WTC11 (cell line): ENCODE measurements around the gene MATR3.

ENCODE experiments used
- CREB1 ChIP-seq: sonication (generic); formaldehyde crosslinking; IDR thresholded peaks from 2 replicates; pipeline ENCODE4 v1.8.0; 2023; ENCODE audit warnings: mild to moderate bottlenecking, missing genetic modification reagents
- CREM ChIP-seq: sonication (generic); formaldehyde crosslinking; IDR thresholded peaks from 2 replicates; pipeline ENCODE4 v1.8.1; 2022; ENCODE audit warnings: mild to moderate bottlenecking, missing genetic modification reagents, moderate library complexity
- JUN ChIP-seq: sonication (generic); formaldehyde crosslinking; IDR thresholded peaks from 2 replicates; pipeline ENCODE4 v1.8.0; 2023; ENCODE audit warnings: mild to moderate bottlenecking, missing genetic modification reagents
- NFATC4 ChIP-seq: fragments of 250-450 bp; sonication (Bioruptor Pico); IDR thresholded peaks from 2 replicates; pipeline ENCODE4 v1.9.0; 2021; ENCODE audit warnings: mild to moderate bottlenecking
- TF ChIP-seq, protein P1 (sequence below): fragments of 200-600 bp; IDR thresholded peaks from 2 replicates; pipeline ENCODE4 v1.8.0; 2022; ENCODE audit warnings: antibody characterized with exemption
- TF ChIP-seq, protein P2 (sequence below): fragments of 250-450 bp; sonication (Bioruptor Pico); IDR thresholded peaks from 2 replicates; pipeline ENCODE4 v1.9.0; 2021; ENCODE audit warnings: mild to moderate bottlenecking
- TF ChIP-seq, protein P3 (sequence below): fragments of 250-450 bp; sonication (Bioruptor Pico); conservative IDR thresholded peaks from 2 replicates; pipeline ENCODE4 v1.9.0; 2021; ENCODE audit warnings: mild to moderate bottlenecking
- TF ChIP-seq, protein P4 (sequence below): sonication (generic); formaldehyde crosslinking; IDR thresholded peaks from 2 replicates; pipeline ENCODE4 v1.8.1; 2022; ENCODE audit warnings: low read depth, missing genetic modification reagents, borderline replicate concordance
- TF ChIP-seq, protein P5 (sequence below): sonication (generic); formaldehyde crosslinking; IDR thresholded peaks from 2 replicates; pipeline ENCODE4 v1.8.1; 2023; ENCODE audit warnings: mild to moderate bottlenecking, missing genetic modification reagents, moderate library complexity

DNA sequence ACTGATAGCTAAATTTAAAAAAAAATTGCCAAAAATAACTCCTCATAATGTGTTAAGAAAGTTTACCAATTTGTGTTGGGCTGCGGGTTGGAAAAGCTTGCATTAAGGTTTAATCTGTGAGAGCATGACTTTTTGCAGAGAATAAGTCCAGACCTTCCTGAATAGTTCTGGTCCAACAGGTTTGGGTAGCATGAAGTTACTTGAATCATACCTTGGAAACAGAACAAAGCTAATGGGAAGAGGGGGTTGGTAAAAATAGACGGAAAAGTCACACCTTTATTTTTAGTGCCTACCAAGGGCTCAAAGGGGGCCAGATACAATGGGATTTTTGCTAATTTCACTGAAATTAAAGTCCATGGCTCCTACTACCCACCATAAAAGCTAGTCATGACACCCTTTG lies 17.1 kb upstream of the MATR3 start:
- TF ChIP-seq, protein P1, sequence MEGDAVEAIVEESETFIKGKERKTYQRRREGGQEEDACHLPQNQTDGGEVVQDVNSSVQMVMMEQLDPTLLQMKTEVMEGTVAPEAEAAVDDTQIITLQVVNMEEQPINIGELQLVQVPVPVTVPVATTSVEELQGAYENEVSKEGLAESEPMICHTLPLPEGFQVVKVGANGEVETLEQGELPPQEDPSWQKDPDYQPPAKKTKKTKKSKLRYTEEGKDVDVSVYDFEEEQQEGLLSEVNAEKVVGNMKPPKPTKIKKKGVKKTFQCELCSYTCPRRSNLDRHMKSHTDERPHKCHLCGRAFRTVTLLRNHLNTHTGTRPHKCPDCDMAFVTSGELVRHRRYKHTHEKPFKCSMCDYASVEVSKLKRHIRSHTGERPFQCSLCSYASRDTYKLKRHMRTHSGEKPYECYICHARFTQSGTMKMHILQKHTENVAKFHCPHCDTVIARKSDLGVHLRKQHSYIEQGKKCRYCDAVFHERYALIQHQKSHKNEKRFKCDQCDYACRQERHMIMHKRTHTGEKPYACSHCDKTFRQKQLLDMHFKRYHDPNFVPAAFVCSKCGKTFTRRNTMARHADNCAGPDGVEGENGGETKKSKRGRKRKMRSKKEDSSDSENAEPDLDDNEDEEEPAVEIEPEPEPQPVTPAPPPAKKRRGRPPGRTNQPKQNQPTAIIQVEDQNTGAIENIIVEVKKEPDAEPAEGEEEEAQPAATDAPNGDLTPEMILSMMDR, result no peak
- TF ChIP-seq CREB1 (no peak), CREM (no peak), JUN (CRISPR knock-in tag) (no peak), NFATC4 (no peak)
- TF ChIP-seq, protein P2, sequence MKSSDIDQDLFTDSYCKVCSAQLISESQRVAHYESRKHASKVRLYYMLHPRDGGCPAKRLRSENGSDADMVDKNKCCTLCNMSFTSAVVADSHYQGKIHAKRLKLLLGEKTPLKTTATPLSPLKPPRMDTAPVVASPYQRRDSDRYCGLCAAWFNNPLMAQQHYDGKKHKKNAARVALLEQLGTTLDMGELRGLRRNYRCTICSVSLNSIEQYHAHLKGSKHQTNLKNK (CRISPR knock-in tag), result no peak
- TF ChIP-seq, protein P3, sequence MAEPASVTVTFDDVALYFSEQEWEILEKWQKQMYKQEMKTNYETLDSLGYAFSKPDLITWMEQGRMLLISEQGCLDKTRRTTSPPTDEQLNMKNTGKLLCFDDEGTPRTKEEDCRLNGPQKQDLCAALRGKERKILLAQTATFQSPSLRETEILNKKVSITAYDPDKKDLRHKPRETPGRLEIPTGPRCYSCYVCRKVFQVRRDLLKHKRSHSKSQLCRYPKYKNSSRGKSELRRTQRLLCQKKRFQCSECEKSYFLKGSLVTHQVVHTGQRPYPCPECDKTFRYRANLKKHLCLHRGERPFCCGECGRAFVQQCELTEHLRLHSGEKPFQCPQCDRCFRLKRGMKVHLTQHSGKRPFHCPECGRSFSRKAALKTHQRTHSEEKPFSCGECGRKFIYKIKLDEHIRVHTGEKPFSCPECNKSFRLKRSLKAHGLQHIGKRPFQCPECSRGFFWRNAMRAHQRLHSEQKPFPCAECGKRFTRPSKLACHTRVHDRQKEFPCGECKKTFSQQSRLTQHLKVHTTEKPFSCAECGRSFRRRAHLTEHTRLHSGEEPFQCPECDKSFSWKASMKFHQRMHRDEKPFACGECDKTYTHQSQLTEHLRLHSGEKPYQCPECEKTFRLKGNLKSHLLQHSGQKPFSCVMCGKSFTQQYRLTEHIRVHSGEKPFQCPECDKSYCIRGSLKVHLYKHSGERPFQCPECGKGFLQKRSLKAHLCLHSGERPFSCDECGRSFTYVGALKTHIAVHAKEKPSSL (CRISPR knock-in tag), result no peak
- TF ChIP-seq, protein P4, sequence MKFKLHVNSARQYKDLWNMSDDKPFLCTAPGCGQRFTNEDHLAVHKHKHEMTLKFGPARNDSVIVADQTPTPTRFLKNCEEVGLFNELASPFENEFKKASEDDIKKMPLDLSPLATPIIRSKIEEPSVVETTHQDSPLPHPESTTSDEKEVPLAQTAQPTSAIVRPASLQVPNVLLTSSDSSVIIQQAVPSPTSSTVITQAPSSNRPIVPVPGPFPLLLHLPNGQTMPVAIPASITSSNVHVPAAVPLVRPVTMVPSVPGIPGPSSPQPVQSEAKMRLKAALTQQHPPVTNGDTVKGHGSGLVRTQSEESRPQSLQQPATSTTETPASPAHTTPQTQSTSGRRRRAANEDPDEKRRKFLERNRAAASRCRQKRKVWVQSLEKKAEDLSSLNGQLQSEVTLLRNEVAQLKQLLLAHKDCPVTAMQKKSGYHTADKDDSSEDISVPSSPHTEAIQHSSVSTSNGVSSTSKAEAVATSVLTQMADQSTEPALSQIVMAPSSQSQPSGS (CRISPR knock-in tag), result no peak
- TF ChIP-seq, protein P5, sequence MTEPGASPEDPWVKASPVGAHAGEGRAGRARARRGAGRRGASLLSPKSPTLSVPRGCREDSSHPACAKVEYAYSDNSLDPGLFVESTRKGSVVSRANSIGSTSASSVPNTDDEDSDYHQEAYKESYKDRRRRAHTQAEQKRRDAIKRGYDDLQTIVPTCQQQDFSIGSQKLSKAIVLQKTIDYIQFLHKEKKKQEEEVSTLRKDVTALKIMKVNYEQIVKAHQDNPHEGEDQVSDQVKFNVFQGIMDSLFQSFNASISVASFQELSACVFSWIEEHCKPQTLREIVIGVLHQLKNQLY (CRISPR knock-in tag), result no peak
